Measurements from ENCODE around the gene CDK5.

CDK5 gene

GRCh38 chr7:151075662-151075971 lies 17.9 kb upstream of the CDK5 start:
- DNase-seq (ENCODE audit: low read depth in 1 of 2, low spot score in 1 of 2) = no peak
- TF ChIP-seq REST (IDR thresholded peaks at IDR 0.05; ENCODE audit: insufficient replicate concordance, low read depth) (no peak), POLR2AphosphoS5 (IDR thresholded peaks at IDR 0.05; ENCODE audit: low read depth) (no peak), CTCF (IDR thresholded peaks at IDR 0.05; ENCODE audit: insufficient read depth, low read length) (no peak), SPI1 (IDR thresholded peaks at IDR 0.05; ENCODE audit: borderline replicate concordance, low read depth) (no peak), GABPA (IDR thresholded peaks at IDR 0.05; ENCODE audit: low read depth) (no peak)
- no peak overlapping the region for H3K27ac ChIP-seq (replicated peaks)

GRCh38 chr7:151074817-151075661 lies 17.3 kb upstream of the CDK5 start:
- no peaks in the 10 kb centered on the region for H3K27me3 ChIP-seq (ENCODE audit: insufficient read depth, poor library complexity, severe bottlenecking)
- H3K27ac ChIP-seq (replicated peaks) = no peak overlapping the region
- H3K4me3 ChIP-seq (replicated peaks; ENCODE audit: insufficient read depth, low read length) = no peak overlapping the region
- TF ChIP-seq GABPA (IDR thresholded peaks at IDR 0.05; ENCODE audit: low read depth) = no peak
- no peak for TF ChIP-seq SPI1 (IDR thresholded peaks at IDR 0.05; ENCODE audit: borderline replicate concordance, low read depth)
- TF ChIP-seq POLR2AphosphoS5 (IDR thresholded peaks at IDR 0.05; ENCODE audit: low read depth) = no peak
- TF ChIP-seq CTCF (IDR thresholded peaks at IDR 0.05; ENCODE audit: insufficient read depth, low read length) = no peak
- no peak for DNase-seq (ENCODE audit: low read depth in 1 of 2, low spot score in 1 of 2)

More at GRCh38 chr7:151075662-151075971, 17.9 kb upstream of the CDK5 start:
- H3K27me3 ChIP-seq (ENCODE audit: insufficient read depth, poor library complexity, severe bottlenecking) = no peaks in the 10 kb centered on the region
- H3K4me3 ChIP-seq (replicated peaks; ENCODE audit: insufficient read depth, low read length) = no peak overlapping the region

- Histone ChIP-seq H3K27ac (replicated peaks) (no peak overlapping the region), H3K4me3 (replicated peaks; ENCODE audit: insufficient read depth, low read length) (no peak overlapping the region), H3K27me3 (ENCODE audit: insufficient read depth, poor library complexity, severe bottlenecking) (no peaks in the 10 kb centered on the region)
- TF ChIP-seq CTCF (IDR thresholded peaks at IDR 0.05; ENCODE audit: insufficient read depth, low read length) = no peak
- no peak for TF ChIP-seq POLR2AphosphoS5 (IDR thresholded peaks at IDR 0.05; ENCODE audit: low read depth)
- no peak for TF ChIP-seq SPI1 (IDR thresholded peaks at IDR 0.05; ENCODE audit: borderline replicate concordance, low read depth)
- TF ChIP-seq REST (IDR thresholded peaks at IDR 0.05; ENCODE audit: insufficient replicate concordance, low read depth) = no peak
- no peak for TF ChIP-seq GABPA (IDR thresholded peaks at IDR 0.05; ENCODE audit: low read depth)
- no peak for DNase-seq (ENCODE audit: low read depth in 1 of 2, low spot score in 1 of 2)
These were observed 16.3 kb upstream of the CDK5 start for GRCh38 chr7:151073990-151074389.

Data from HL-60 (cell line).